H9 (cell line): ENCODE data around the gene DLX2. TPM values are rescaled to one million over a fixed set of nuclear protein-coding genes. Genes with fewer than 3 reads are reported as not detected.

ENCODE experiments used
- DNase-seq: peaks from one replicate; pipeline ENCODE4 v3.0.0-alpha.2; 2017
- H2AFZ ChIP-seq: one replicate; pipeline ENCODE4 v1.6.1; 2013; ENCODE audit warnings: mild to moderate bottlenecking, low read length, control low read depth, moderate library complexity
- H2AK5ac ChIP-seq: 2 replicates; pipeline ENCODE4 v1.6.1; 2013; ENCODE audit warnings: low read length, control low read depth, mixed read lengths; ENCODE audit not compliant: insufficient read length
- H2BK120ac ChIP-seq: one replicate; pipeline ENCODE4 v1.6.1; 2013; ENCODE audit warnings: low read depth, mild to moderate bottlenecking, low read length, control low read depth, inconsistent platforms; ENCODE audit not compliant: poor library complexity, severe bottlenecking
- H2BK12ac ChIP-seq: 2 replicates; pipeline ENCODE4 v1.6.1; 2013; ENCODE audit warnings: low read length, control low read depth, mixed read lengths, low read depth; ENCODE audit not compliant: insufficient read length
- H2BK15ac ChIP-seq: 2 replicates; pipeline ENCODE4 v1.6.1; 2013; ENCODE audit warnings: low read depth, low read length, control low read depth
- H2BK20ac ChIP-seq: one replicate; pipeline ENCODE4 v1.6.1; 2013; ENCODE audit warnings: low read depth, mild to moderate bottlenecking, low read length, control low read depth, inconsistent platforms; ENCODE audit not compliant: poor library complexity, severe bottlenecking
- H2BK5ac ChIP-seq: 2 replicates; pipeline ENCODE4 v1.6.1; 2013; ENCODE audit warnings: low read length, control low read depth, mixed read lengths; ENCODE audit not compliant: insufficient read length
- H3K14ac ChIP-seq: 2 replicates; pipeline ENCODE4 v1.6.1; 2013; ENCODE audit warnings: low read length, control low read depth; ENCODE audit not compliant: insufficient read depth
- H3K18ac ChIP-seq: 2 replicates; pipeline ENCODE4 v1.6.1; 2013; ENCODE audit warnings: low read depth, mild to moderate bottlenecking, mixed read lengths, low read length, control low read depth; ENCODE audit not compliant: insufficient read length
- H3K23ac ChIP-seq: 2 replicates; pipeline ENCODE4 v1.6.1; 2013; ENCODE audit warnings: low read length, control low read depth, mixed read lengths, low read depth; ENCODE audit not compliant: insufficient read length
- H3K23me2 ChIP-seq: 2 replicates; pipeline ENCODE4 v1.6.1; 2013; ENCODE audit warnings: low read depth, mild to moderate bottlenecking, mixed read lengths, low read length, control low read depth; ENCODE audit not compliant: insufficient read length, poor library complexity, severe bottlenecking
- H3K27ac ChIP-seq: 2 replicates; pipeline ENCODE4 v1.5.1; 2013; ENCODE audit warnings: low read length, control low read depth, mixed read lengths, low read depth; ENCODE audit not compliant: insufficient read length
- H3K27me3 ChIP-seq: 2 replicates; pipeline ENCODE4 v1.6.1; 2013; ENCODE audit warnings: low read length, control low read depth, inconsistent platforms; ENCODE audit not compliant: insufficient read depth
- H3K4ac ChIP-seq: 2 replicates; pipeline ENCODE4 v1.6.1; 2013; ENCODE audit warnings: low read depth, mild to moderate bottlenecking, control low read depth, inconsistent platforms, low read length, moderate library complexity
- H3K4me1 ChIP-seq: 2 replicates; pipeline ENCODE4 v1.6.1; 2013; ENCODE audit warnings: low read length, control low read depth, inconsistent platforms; ENCODE audit not compliant: insufficient read depth
- H3K4me2 ChIP-seq: 2 replicates; pipeline ENCODE4 v1.6.1; 2013; ENCODE audit warnings: low read length, control low read depth, mixed read lengths; ENCODE audit not compliant: insufficient read length, insufficient read depth
- H3K56ac ChIP-seq: 2 replicates; pipeline ENCODE4 v1.6.1; 2013; ENCODE audit warnings: low read depth, mild to moderate bottlenecking, mixed read lengths, low read length, control low read depth; ENCODE audit not compliant: insufficient read length
- H3K79me1 ChIP-seq: 2 replicates; pipeline ENCODE4 v1.6.1; 2013; ENCODE audit warnings: low read depth, mild to moderate bottlenecking, moderate library complexity, low read length, control low read depth, inconsistent platforms; ENCODE audit not compliant: insufficient read depth, poor library complexity, severe bottlenecking
- H3K79me2 ChIP-seq: 2 replicates; pipeline ENCODE4 v1.6.1; 2013; ENCODE audit warnings: low read length, control low read depth, inconsistent platforms; ENCODE audit not compliant: insufficient read depth
- H3K9ac ChIP-seq: 2 replicates; pipeline ENCODE4 v1.6.1; 2013; ENCODE audit warnings: low read length, control low read depth, mixed read lengths; ENCODE audit not compliant: insufficient read length; ENCODE audit errors: extremely low read depth
- H3K9me3 ChIP-seq: one replicate; pipeline ENCODE4 v1.6.1; 2013; ENCODE audit warnings: low read depth, low read length, inconsistent platforms; ENCODE audit not compliant: control insufficient read depth
- H3T11ph ChIP-seq: one replicate; pipeline ENCODE4 v1.6.1; 2013; ENCODE audit warnings: mild to moderate bottlenecking, low read length, control low read depth, inconsistent platforms
- H4K20me1 ChIP-seq: one replicate; pipeline ENCODE4 v1.6.1; 2013; ENCODE audit not compliant: control insufficient read depth, insufficient read length, insufficient read depth
- H4K5ac ChIP-seq: 2 replicates; pipeline ENCODE4 v1.6.1; 2013; ENCODE audit warnings: low read depth, mild to moderate bottlenecking, mixed read lengths, low read length, control low read depth; ENCODE audit not compliant: insufficient read length
- H4K8ac ChIP-seq: replicated peaks from 2 replicates; pipeline ENCODE4 v1.6.1; 2013; ENCODE audit warnings: low read length, control low read depth, mixed read lengths, low read depth; ENCODE audit not compliant: insufficient read length
- H4K91ac ChIP-seq: 2 replicates; pipeline ENCODE4 v1.6.1; 2013; ENCODE audit warnings: low read depth, mild to moderate bottlenecking, moderate library complexity, mixed read lengths, low read length, control low read depth; ENCODE audit not compliant: insufficient read length
- H3K27ac Mint-ChIP-seq, 3 experiments: 2 replicates in 2 of 3; 3 replicates in 1 of 3; pipeline ENCODE4 v1.8.0; 2020 to 2021; ENCODE audit warnings: mixed read lengths in 3 of 3, mild to moderate bottlenecking in 1 of 3, moderate library complexity in 1 of 3
- H3K27me3 Mint-ChIP-seq: 2 replicates; pipeline ENCODE4 v1.8.0; 2021; ENCODE audit warnings: low read depth, mild to moderate bottlenecking, moderate library complexity, mixed read lengths
- H3K36me3 Mint-ChIP-seq, 3 experiments: 2 replicates in 2 of 3; 3 replicates in 1 of 3; pipeline ENCODE4 v1.8.0; 2020 to 2021; ENCODE audit warnings: low read depth in 3 of 3, mixed read lengths in 3 of 3; ENCODE audit not compliant: insufficient read depth in 1 of 3
- H3K4me1 Mint-ChIP-seq, 2 experiments: 2 replicates each; pipeline ENCODE4 v1.8.0; 2020; ENCODE audit warnings: mixed read lengths in 2 of 2
- H3K4me3 Mint-ChIP-seq, 2 experiments: 2 replicates in 1 of 2; 3 replicates in 1 of 2; pipeline ENCODE4 v1.8.0; 2020 to 2021; ENCODE audit warnings: mild to moderate bottlenecking in 2 of 2, mixed read lengths in 2 of 2, moderate library complexity in 1 of 2
- H3K9me3 Mint-ChIP-seq, 2 experiments: 2 replicates in 1 of 2; 3 replicates in 1 of 2; pipeline ENCODE4 v1.8.0; 2020; ENCODE audit warnings: mild to moderate bottlenecking in 2 of 2, mixed read lengths in 2 of 2, moderate library complexity in 1 of 2
- WGBS: extraction: QIAGEN DNeasy Blood & Tissue Kit; methylation state at CpG from one replicate; pipeline ENCODE4 v1.1.7; 2013; ENCODE audit warnings: missing lambda C conversion rate, low lambda C conversion rate, mixed read lengths; ENCODE audit not compliant: insufficient read length; ENCODE audit errors: extremely low coverage; 5-methylcytosine and 5-hydroxymethylcytosine counted together
- total RNA-seq: library from RNA; stranded (reverse); gene quantifications from 2 replicates; pipeline ENCODE4 v1.2.1, GENCODE V29; 2021
- TF ChIP-seq, protein P1 (sequence below): fragments of 200-600 bp; sonication (generic); conservative IDR thresholded peaks from 3 replicates; pipeline ENCODE4 v1.8.0; 2021; ENCODE audit warnings: antibody characterized with exemption, mild to moderate bottlenecking

Gene DLX2
- total RNA-seq, 1 experiment from 2014 or later = not detected

DNA sequence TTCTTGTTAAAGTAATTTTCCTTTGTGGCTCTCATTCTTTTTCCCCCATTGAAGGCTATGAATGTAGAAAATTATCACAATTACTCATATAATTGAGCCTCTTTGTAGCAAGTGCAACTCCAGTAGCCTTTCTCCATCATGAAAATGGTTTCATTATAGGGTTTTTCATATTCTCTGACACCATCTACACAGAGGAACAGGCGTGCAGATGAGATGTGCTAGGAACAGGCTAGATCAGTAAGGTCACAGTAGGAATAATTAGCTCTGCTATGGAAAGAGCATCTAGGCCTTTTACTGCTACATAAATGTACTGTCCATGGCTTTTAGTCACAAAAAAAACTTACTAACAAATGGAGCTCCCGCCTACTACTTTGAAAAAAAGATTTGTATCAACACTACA lies 30.0 kb downstream of the DLX2 start:
- H3K4me2 ChIP-seq = no peak overlapping the region
- H2BK20ac ChIP-seq = no peak overlapping the region
- no peak overlapping the region for H3T11ph ChIP-seq
- H2BK12ac ChIP-seq = no peak overlapping the region
- no peak overlapping the region for H4K8ac ChIP-seq
- no peaks in the 10 kb centered on the region for H3K79me2 ChIP-seq
- H3K27ac ChIP-seq = no peak overlapping the region
- no peak overlapping the region for H3K23ac ChIP-seq
- no peak overlapping the region for H3K4me3 Mint-ChIP-seq
- H3K9me3 Mint-ChIP-seq = no peaks in the 10 kb centered on the region
- no peaks in the 10 kb centered on the region for H4K20me1 ChIP-seq
- no peak overlapping the region for H2BK5ac ChIP-seq
- peaks cover 2% of the 10 kb centered on the region; the same call in 1 of the 2 replicates for H3K4me1 ChIP-seq
- H3K4ac ChIP-seq = no peak overlapping the region
- no peak overlapping the region for H4K91ac ChIP-seq
- no peak overlapping the region for H2BK15ac ChIP-seq
- H4K5ac ChIP-seq = no peak overlapping the region
- no peak overlapping the region for H3K9ac ChIP-seq
- H3K9me3 ChIP-seq = no peaks in the 10 kb centered on the region
- no peak overlapping the region for H3K14ac ChIP-seq
- H3K23me2 ChIP-seq = no peaks in the 10 kb centered on the region
- no peaks in the 10 kb centered on the region for H3K4me1 Mint-ChIP-seq
- no peak overlapping the region for H3K18ac ChIP-seq
- no peaks in the 10 kb centered on the region for H3K79me1 ChIP-seq
- H3K27me3 Mint-ChIP-seq = peaks cover 24% of the 10 kb centered on the region
- H3K27me3 ChIP-seq = no peaks in the 10 kb centered on the region
- no peak overlapping the region for H2AK5ac ChIP-seq
- no peak overlapping the region for H2BK120ac ChIP-seq
- TF ChIP-seq, protein P1, sequence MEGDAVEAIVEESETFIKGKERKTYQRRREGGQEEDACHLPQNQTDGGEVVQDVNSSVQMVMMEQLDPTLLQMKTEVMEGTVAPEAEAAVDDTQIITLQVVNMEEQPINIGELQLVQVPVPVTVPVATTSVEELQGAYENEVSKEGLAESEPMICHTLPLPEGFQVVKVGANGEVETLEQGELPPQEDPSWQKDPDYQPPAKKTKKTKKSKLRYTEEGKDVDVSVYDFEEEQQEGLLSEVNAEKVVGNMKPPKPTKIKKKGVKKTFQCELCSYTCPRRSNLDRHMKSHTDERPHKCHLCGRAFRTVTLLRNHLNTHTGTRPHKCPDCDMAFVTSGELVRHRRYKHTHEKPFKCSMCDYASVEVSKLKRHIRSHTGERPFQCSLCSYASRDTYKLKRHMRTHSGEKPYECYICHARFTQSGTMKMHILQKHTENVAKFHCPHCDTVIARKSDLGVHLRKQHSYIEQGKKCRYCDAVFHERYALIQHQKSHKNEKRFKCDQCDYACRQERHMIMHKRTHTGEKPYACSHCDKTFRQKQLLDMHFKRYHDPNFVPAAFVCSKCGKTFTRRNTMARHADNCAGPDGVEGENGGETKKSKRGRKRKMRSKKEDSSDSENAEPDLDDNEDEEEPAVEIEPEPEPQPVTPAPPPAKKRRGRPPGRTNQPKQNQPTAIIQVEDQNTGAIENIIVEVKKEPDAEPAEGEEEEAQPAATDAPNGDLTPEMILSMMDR = no peak
- DNase-seq = no peak
- no peak overlapping the region for H3K56ac ChIP-seq
- no CpG with 5 or more reads among the region's 2 CpGs for WGBS
- no peak overlapping the region for H2AFZ ChIP-seq
- H3K36me3 Mint-ChIP-seq = peaks cover 0 to 4% (median 0%) of the 10 kb centered on the region in 3 experiments; a peak in 2 of 7 replicates
- no peak overlapping the region for H3K27ac Mint-ChIP-seq
